DOHH2 (cell line): ENCODE measurements around the gene ADAMTSL1.

Experiments used
- CTCF ChIP-seq: fragments of 200-600 bp; sonication (generic); IDR thresholded peaks from one replicate; pipeline ENCODE4 v1.5.1; 2014; ENCODE audit warnings: antibody characterized with exemption, mild to moderate bottlenecking, low read depth, low read length; ENCODE audit not compliant: poor library complexity, severe bottlenecking
- EZH2phosphoT487 ChIP-seq: fragments of 200-600 bp; sonication (generic); IDR thresholded peaks from 2 replicates; pipeline ENCODE4 v1.6.1; 2017; ENCODE audit warnings: borderline replicate concordance, mild to moderate bottlenecking, antibody characterized with exemption, low read length, moderate library complexity, mixed read lengths

- TF ChIP-seq CTCF, result no peak
- TF ChIP-seq EZH2phosphoT487, result no peak
These were observed 13.7 kb downstream of the ADAMTSL1 start for GRCh38 chr9:18487611-18488010.
